DND-41 (cell line): ENCODE data around the gene UPB1.

Source experiments
- ATAC-seq: fragments of 200-7000 bp; cut with Tn5 transposase; 3 replicates; pipeline ENCODE4 v1.9.1; 2021; ENCODE audit warnings: low read depth; ENCODE audit not compliant: insufficient read depth
- DNase-seq: peaks from one replicate; pipeline ENCODE4 v3.0.0-alpha.2; 2020
- H2AFZ ChIP-seq: 2 replicates; pipeline ENCODE4 v1.6.0; 2012; ENCODE audit warnings: low read depth, low read length
- H3K27ac ChIP-seq: 2 replicates; pipeline ENCODE4 v1.5.1; 2012; ENCODE audit warnings: low read length, inconsistent platforms
- H3K27me3 ChIP-seq: fragments of 200-600 bp; sonication (generic); 2 replicates; pipeline ENCODE4 v1.6.0; 2012; ENCODE audit warnings: low read length, mild to moderate bottlenecking, inconsistent platforms; ENCODE audit not compliant: insufficient read depth, poor library complexity
- H3K36me3 ChIP-seq: 2 replicates; pipeline ENCODE4 v1.5.1; 2012; ENCODE audit warnings: low read length, inconsistent platforms; ENCODE audit not compliant: insufficient read depth
- H3K4me1 ChIP-seq: 2 replicates; pipeline ENCODE4 v1.5.1; 2012; ENCODE audit warnings: mild to moderate bottlenecking, low read length; ENCODE audit not compliant: insufficient read depth
- H3K4me2 ChIP-seq: 2 replicates; pipeline ENCODE4 v1.6.0; 2012; ENCODE audit warnings: mild to moderate bottlenecking, moderate library complexity, low read length, inconsistent platforms; ENCODE audit not compliant: insufficient read depth
- H3K4me3 ChIP-seq, 2 experiments: fragments of 200-600 bp in 1 of 2; shearing (Covaris generic) in 1 of 2; 2 replicates each; pipeline ENCODE4 v1.5.1; 2012 to 2016; ENCODE audit warnings: inconsistent platforms in 2 of 2, low read length in 2 of 2, mild to moderate bottlenecking in 2 of 2, low read depth in 1 of 2, moderate library complexity in 1 of 2
- H3K79me2 ChIP-seq: 2 replicates; pipeline ENCODE4 v1.6.0; 2012; ENCODE audit warnings: low read length, inconsistent platforms; ENCODE audit not compliant: insufficient read depth
- H3K9ac ChIP-seq: 2 replicates; pipeline ENCODE4 v1.6.0; 2012; ENCODE audit warnings: low read depth, mild to moderate bottlenecking, inconsistent platforms, low read length, moderate library complexity
- H3K9me3 ChIP-seq: 2 replicates; pipeline ENCODE4 v1.5.1; 2012; ENCODE audit warnings: low read length, moderate library complexity, mild to moderate bottlenecking, inconsistent platforms; ENCODE audit not compliant: insufficient read depth, severe bottlenecking
- H4K20me1 ChIP-seq: 2 replicates; pipeline ENCODE4 v1.6.0; 2012; ENCODE audit warnings: low read length; ENCODE audit not compliant: insufficient read depth
- EZH2 ChIP-seq: IDR thresholded peaks from 3 replicates; pipeline ENCODE4 v1.6.1; 2012; ENCODE audit warnings: borderline replicate concordance, low read depth, mild to moderate bottlenecking, moderate library complexity, low read length, inconsistent platforms; ENCODE audit not compliant: severe bottlenecking
- TF ChIP-seq, protein P1 (sequence below): IDR thresholded peaks from 2 replicates; pipeline ENCODE4 v1.5.1; 2012; ENCODE audit warnings: borderline replicate concordance, low read length, moderate library complexity, mild to moderate bottlenecking; ENCODE audit not compliant: poor library complexity, severe bottlenecking; ENCODE audit errors: extremely low read depth

Gene UPB1

DNA sequence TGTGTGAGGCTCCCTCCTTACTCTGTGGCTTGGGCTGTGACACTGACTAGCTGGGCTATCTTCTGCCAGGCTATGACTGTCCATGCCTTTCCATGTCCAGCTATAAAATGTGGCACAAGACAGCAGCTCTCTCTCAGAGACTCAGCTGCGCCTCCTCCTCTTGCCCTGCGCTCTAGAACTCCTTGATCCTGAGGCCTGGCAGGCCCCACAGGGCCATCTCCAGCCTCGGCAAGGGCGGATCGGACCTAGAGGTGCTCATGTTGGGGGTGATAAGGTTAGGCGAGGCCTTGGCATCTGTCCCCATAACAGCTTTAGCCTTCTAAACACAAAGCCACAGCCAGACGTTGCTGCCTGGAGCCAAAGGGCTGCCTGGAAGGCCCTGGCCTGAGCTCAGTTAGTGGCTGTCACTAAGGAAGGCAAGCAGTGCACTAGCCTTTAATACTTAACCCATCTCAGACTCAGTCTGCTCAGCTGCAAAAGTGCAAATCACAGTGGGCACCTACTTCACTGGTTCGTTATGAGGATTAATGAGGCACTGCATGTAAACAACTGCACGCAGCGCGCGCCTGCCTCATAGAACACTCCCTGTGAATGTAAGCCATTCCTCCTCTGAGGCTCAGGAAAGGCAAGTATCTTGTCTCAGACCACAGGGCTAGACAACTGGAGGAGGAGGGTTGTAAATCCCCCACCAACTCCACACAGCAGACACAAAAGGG lies 58.6 kb downstream of the UPB1 start:
- peaks cover 92% of the 10 kb centered on the region for H3K79me2 ChIP-seq
- H3K9me3 ChIP-seq: no peaks in the 10 kb centered on the region
- no peak for DNase-seq
- H3K36me3 ChIP-seq: peaks cover 60% of the 10 kb centered on the region
- H3K9ac ChIP-seq: peak overlapping the region; percentile 98
- no peaks in the 10 kb centered on the region for H3K27me3 ChIP-seq
- peak overlapping the region; percentile 90 for H3K4me2 ChIP-seq
- peak overlapping the region; percentile 60 to 96 for H3K4me3 ChIP-seq
- ATAC-seq: no peak
- H3K27ac ChIP-seq: peak overlapping the region; percentile 91
- no peak overlapping the region for H2AFZ ChIP-seq
- peaks cover 70% of the 10 kb centered on the region for H4K20me1 ChIP-seq
- H3K4me1 ChIP-seq: peaks cover 46% of the 10 kb centered on the region
- TF ChIP-seq, protein P1, sequence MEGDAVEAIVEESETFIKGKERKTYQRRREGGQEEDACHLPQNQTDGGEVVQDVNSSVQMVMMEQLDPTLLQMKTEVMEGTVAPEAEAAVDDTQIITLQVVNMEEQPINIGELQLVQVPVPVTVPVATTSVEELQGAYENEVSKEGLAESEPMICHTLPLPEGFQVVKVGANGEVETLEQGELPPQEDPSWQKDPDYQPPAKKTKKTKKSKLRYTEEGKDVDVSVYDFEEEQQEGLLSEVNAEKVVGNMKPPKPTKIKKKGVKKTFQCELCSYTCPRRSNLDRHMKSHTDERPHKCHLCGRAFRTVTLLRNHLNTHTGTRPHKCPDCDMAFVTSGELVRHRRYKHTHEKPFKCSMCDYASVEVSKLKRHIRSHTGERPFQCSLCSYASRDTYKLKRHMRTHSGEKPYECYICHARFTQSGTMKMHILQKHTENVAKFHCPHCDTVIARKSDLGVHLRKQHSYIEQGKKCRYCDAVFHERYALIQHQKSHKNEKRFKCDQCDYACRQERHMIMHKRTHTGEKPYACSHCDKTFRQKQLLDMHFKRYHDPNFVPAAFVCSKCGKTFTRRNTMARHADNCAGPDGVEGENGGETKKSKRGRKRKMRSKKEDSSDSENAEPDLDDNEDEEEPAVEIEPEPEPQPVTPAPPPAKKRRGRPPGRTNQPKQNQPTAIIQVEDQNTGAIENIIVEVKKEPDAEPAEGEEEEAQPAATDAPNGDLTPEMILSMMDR: no peak
- no peak for TF ChIP-seq EZH2

DNA sequence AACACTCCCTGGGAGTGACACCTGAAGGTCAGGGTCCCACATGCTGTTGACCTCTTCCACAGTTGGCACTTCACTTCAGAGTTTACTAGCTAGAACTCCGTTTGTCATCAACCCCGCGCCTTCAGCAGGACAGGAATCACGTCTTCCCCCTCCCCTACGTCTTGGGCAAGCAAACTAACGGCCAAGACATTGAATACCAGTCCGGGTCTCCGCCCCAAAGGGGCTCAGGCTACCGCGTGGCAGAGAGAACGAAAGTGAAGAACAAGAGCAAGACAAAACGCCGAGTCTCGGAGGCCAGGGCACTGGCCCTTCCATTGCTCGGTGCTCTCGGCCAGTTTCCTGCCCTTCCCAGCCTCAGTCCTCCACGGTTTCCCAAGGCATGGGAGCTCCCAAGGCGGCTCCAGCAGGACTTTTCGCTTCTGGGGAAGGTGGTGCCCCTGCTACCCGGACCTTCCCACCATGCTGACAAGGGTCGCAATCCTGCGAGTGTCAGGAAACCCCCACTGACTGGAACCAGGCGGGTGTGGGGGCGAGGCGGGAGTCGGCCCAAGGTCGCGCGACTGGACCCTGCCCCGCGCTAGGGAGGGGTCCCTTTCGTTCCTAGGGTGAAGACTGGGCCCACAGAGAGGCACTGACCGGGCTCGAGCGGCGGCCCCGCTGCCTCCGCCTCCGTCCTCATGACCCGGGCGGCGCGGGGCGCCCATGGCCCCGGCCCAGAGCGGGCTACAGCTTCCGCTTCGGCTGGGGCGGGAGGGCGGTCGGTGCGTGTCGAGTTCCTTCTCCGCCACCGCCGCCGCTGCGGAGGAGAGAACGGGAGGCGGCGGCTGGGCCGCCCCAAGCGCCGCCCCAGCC lies 59.4 kb downstream of the UPB1 start, which contains the start of gene GUCD1:
TSS of gene GUCD1 (minus strand) at position 826 of the 852 bp plus-strand sequence. CDS start at position 679, 147 bp downstream.
- DNase-seq: peak; percentile 50
- no peak for ATAC-seq
- peak within 1 kb of the TSS; percentile 98 for H3K9ac ChIP-seq
- TF ChIP-seq EZH2: no peak
- TF ChIP-seq, protein P1: no peak
- H4K20me1 ChIP-seq: peaks cover 71% of the 10 kb centered on the region
- H3K4me3 ChIP-seq: peak within 1 kb of the TSS; percentile 96 to 97
- H3K79me2 ChIP-seq: peaks cover 92% of the 10 kb centered on the region
- peak within 1 kb of the TSS; percentile 78 for H2AFZ ChIP-seq
- H3K4me2 ChIP-seq: peak within 1 kb of the TSS; percentile 94
- no peaks in the 10 kb centered on the region for H3K27me3 ChIP-seq
- H3K4me1 ChIP-seq: peaks cover 54% of the 10 kb centered on the region
- no peaks in the 10 kb centered on the region for H3K9me3 ChIP-seq
- H3K36me3 ChIP-seq: peaks cover 60% of the 10 kb centered on the region
- H3K27ac ChIP-seq: peak within 1 kb of the TSS; percentile 100

DNA sequence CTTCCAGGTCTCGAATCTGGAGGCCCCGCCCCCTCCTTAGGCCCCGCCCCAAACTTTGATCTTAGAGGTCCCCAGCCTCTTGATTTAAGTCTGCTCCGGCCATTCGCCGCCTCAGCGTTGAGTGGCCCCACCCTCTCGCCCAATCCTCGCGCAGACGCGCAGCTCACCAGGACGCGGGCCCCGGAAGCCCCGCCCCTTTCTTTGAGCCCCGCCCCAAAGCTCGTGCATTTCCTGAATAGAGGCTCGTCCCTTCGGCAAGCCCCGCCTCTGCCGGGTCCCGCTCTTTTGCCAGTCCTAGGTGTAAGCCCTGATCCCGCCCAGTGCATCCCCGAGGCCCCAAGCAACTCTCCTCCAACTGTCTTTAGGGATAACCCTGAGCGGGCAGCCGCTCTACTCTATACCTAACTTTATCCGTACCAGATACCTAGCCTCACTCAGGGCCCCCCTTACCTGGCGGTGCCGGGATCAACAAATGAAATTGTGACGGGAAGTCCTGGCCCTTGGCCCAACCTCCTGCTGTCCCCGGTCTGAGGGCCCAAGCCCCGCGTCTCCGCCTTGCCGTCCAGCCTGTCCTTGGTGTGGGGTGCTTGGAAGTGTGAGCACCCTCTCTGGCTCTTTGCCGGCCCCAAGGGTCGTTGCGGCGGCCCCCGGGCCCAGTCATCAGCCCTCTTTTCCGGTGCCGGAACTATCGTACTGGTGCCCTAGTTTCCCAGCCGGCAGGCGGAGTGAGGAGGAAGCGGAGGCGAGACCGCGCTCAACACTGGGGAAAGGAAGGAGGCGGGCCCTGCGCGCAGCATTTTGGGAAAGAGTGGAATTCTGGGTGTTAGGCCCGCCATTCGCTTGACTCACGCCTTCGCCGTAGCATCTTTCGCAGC lies 60.3 kb downstream of the UPB1 start, which contains the start of gene SNRPD3:
TSS of gene SNRPD3 (plus strand) at position 835 of the 875 bp plus-strand sequence. CDS start 1,676 bp downstream, outside the sequence.
- Histone ChIP-seq H3K9me3 (no peaks in the 10 kb centered on the region), H3K4me2 (peak within 1 kb of the TSS; percentile 94), H3K27me3 (no peaks in the 10 kb centered on the region), H3K79me2 (peaks cover 92% of the 10 kb centered on the region), H3K4me3 (peak within 1 kb of the TSS; percentile 96 to 97), H2AFZ (peak within 1 kb of the TSS; percentile 78), H3K36me3 (peaks cover 54% of the 10 kb centered on the region), H3K4me1 (peaks cover 57% of the 10 kb centered on the region), H4K20me1 (peaks cover 64% of the 10 kb centered on the region), H3K27ac (peak within 1 kb of the TSS; percentile 100), H3K9ac (peak within 1 kb of the TSS; percentile 98)
- DNase-seq (peak; percentile 100), ATAC-seq (peak; percentile 82)
- no peak for TF ChIP-seq EZH2
